Neutrophil (primary cell): ENCODE data around the gene ANP32E.

Experiments used
- H3K27ac ChIP-seq: fragments of 200-600 bp; sonication (generic); 2 replicates; pipeline ENCODE4 v1.5.1; 2016; ENCODE audit warnings: mild to moderate bottlenecking, moderate library complexity
- H3K27me3 ChIP-seq: fragments of 200-600 bp; sonication (generic); 2 replicates; pipeline ENCODE4 v1.6.0; 2016; ENCODE audit warnings: mild to moderate bottlenecking
- H3K36me3 ChIP-seq: fragments of 200-600 bp; sonication (generic); 2 replicates; pipeline ENCODE4 v1.5.1; 2017
- H3K4me1 ChIP-seq, 2 experiments: fragments of 200-600 bp in 1 of 2; sonication (generic) in 1 of 2; 1 replicate in 1 of 2; 2 replicates in 1 of 2; pipeline versions ENCODE4 v1.5.1 to v1.6.1; 2013 to 2016; ENCODE audit warnings: low read depth in 1 of 2, low read length in 1 of 2, mild to moderate bottlenecking in 1 of 2, moderate library complexity in 1 of 2; ENCODE audit not compliant: control insufficient read depth in 1 of 2, insufficient read depth in 1 of 2
- H3K4me3 ChIP-seq, 2 experiments: fragments of 200-600 bp in 1 of 2; sonication (generic) in 1 of 2; 1 replicate in 1 of 2; 2 replicates in 1 of 2; pipeline ENCODE4 v1.5.1; 2013 to 2016; ENCODE audit warnings: low read depth in 1 of 2, low read length in 1 of 2, mild to moderate bottlenecking in 1 of 2, moderate library complexity in 1 of 2
- H3K9me3 ChIP-seq: fragments of 200-600 bp; sonication (generic); 2 replicates; pipeline ENCODE4 v1.5.1; 2016
- CTCF ChIP-seq: fragments of 200-600 bp; sonication (generic); IDR thresholded peaks from 2 replicates; pipeline ENCODE4 v1.5.1; 2016; ENCODE audit warnings: antibody characterized with exemption

Gene ANP32E

GRCh38 chr1:150280138-150280707 is 44.3 kb upstream of the ANP32E start:
- no peaks in the 10 kb centered on the region for H3K9me3 ChIP-seq
- H3K27ac ChIP-seq = no peak overlapping the region
- H3K27me3 ChIP-seq = peaks cover 57% of the 10 kb centered on the region
- no peak overlapping the region for H3K4me3 ChIP-seq
- H3K4me1 ChIP-seq = peaks cover 20 to 22% of the 10 kb centered on the region in 2 experiments
- TF ChIP-seq CTCF = no peak
- no peaks in the 10 kb centered on the region for H3K36me3 ChIP-seq

GRCh38 chr1:150273311-150273710 is 37.4 kb upstream of the ANP32E start:
- H3K27ac ChIP-seq = no peak overlapping the region
- no peaks in the 10 kb centered on the region for H3K36me3 ChIP-seq
- H3K27me3 ChIP-seq = no peaks in the 10 kb centered on the region
- no peaks in the 10 kb centered on the region for H3K9me3 ChIP-seq
- H3K4me1 ChIP-seq = peaks cover 9 to 10% of the 10 kb centered on the region in 2 experiments
- H3K4me3 ChIP-seq = no peak overlapping the region
- no peak for TF ChIP-seq CTCF

- no peak overlapping the region for H3K27ac ChIP-seq
- TF ChIP-seq CTCF = no peak
Observed at GRCh38 chr1:150271291-150271959, 35.5 kb upstream of the ANP32E start.

GRCh38 chr1:150269451-150269850 is 33.5 kb upstream of the ANP32E start:
- Histone ChIP-seq H3K4me1 (peaks cover 31 to 34% of the 10 kb centered on the region in 2 experiments), H3K4me3 (peak overlapping the region; percentile 85 to 95)
- no peak for TF ChIP-seq CTCF

More at GRCh38 chr1:150271291-150271959, 35.5 kb upstream of the ANP32E start:
- Histone ChIP-seq H3K36me3 (peaks cover 12% of the 10 kb centered on the region), H3K9me3 (no peaks in the 10 kb centered on the region), H3K27me3 (no peaks in the 10 kb centered on the region), H3K4me1 (peaks cover 21 to 25% of the 10 kb centered on the region in 2 experiments), H3K4me3 (no peak overlapping the region)

GRCh38 chr1:150268705-150269403 is 32.9 kb upstream of the ANP32E start, which contains the start of gene APH1A:
TSS of gene APH1A (minus strand) at chr1:150269016. CDS start at chr1:150268810, 206 bp downstream.
- Histone ChIP-seq H3K4me3 (peak within 1 kb of the TSS; percentile 85 to 95), H3K27me3 (no peaks in the 10 kb centered on the region), H3K27ac (peak within 1 kb of the TSS; percentile 92), H3K36me3 (peaks cover 37% of the 10 kb centered on the region), H3K4me1 (peaks cover 31 to 37% of the 10 kb centered on the region in 2 experiments), H3K9me3 (no peaks in the 10 kb centered on the region)
- TF ChIP-seq CTCF = peak; percentile 18

More at GRCh38 chr1:150269451-150269850, 33.5 kb upstream of the ANP32E start:
- Histone ChIP-seq H3K27ac (peak overlapping the region; percentile 92), H3K27me3 (no peaks in the 10 kb centered on the region), H3K36me3 (peaks cover 32% of the 10 kb centered on the region), H3K9me3 (no peaks in the 10 kb centered on the region)
